ENCODE data around the gene HSFX3. TPM values are rescaled to one million over a fixed set of nuclear protein-coding genes. Genes with fewer than 3 reads are reported as not detected.
"Not testable (repeated sequence)": the region's sequence is repeated elsewhere in the genome, so short reads cannot be mapped to it uniquely, and the experiment has no call there.

Gene HSFX3
- total RNA-seq, 1 donor from 2014 or later = not detected

DNA sequence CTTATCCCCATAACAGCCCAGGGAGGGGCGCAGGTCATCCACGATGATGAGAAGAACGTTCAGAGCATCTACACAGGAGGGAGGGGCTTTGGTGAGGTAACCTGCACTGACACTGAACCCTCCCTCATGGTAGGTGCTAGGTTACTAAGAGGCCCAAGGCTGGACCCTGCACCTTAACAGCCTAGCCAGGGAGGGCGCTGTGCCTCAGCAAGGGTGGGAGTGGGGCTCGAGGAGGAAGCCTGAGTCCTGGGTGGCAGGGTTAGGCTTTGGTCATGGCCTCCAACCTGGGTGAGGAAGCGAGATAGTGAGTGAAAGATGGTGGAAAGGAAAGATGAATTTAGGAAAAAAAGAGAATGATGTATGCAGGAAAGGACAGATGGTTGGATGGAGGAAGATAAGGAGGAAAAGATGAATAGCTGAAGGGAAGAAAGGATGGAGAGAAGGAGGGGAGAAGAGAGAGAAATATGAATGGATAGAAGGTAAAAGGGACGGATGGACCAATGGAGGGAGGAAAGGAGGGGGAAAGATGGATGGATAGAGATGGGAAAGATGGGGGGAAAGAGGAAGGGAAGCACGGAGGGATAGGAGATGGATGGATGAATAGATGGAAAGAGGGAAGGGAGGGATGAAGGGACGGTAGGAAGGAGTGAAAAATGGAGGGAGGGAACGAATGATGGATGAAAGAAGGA is 45.4 kb downstream of the HSFX3 start:
- TF ChIP-seq, protein P1, sequence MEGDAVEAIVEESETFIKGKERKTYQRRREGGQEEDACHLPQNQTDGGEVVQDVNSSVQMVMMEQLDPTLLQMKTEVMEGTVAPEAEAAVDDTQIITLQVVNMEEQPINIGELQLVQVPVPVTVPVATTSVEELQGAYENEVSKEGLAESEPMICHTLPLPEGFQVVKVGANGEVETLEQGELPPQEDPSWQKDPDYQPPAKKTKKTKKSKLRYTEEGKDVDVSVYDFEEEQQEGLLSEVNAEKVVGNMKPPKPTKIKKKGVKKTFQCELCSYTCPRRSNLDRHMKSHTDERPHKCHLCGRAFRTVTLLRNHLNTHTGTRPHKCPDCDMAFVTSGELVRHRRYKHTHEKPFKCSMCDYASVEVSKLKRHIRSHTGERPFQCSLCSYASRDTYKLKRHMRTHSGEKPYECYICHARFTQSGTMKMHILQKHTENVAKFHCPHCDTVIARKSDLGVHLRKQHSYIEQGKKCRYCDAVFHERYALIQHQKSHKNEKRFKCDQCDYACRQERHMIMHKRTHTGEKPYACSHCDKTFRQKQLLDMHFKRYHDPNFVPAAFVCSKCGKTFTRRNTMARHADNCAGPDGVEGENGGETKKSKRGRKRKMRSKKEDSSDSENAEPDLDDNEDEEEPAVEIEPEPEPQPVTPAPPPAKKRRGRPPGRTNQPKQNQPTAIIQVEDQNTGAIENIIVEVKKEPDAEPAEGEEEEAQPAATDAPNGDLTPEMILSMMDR (IDR thresholded peaks at IDR 0.05) = no peak
- peaks cover 2% of the 10 kb centered on the region for H3K27me3 Mint-ChIP-seq (ENCODE audit: unreplicated experiment)
- H3K4me3 Mint-ChIP-seq (ENCODE audit: unreplicated experiment) = peak overlapping the region; percentile 81
- no peak for DNase-seq (ENCODE audit: extremely low spot score, unreplicated experiment)
- H3K9me3 Mint-ChIP-seq (ENCODE audit: unreplicated experiment) = peaks cover 4% of the 10 kb centered on the region
- peaks cover 11% of the 10 kb centered on the region for H3K4me1 Mint-ChIP-seq (ENCODE audit: unreplicated experiment)
- peaks cover 2% of the 10 kb centered on the region for H3K36me3 Mint-ChIP-seq (ENCODE audit: unreplicated experiment)
- peak overlapping the region; percentile 86 for H3K27ac Mint-ChIP-seq (ENCODE audit: unreplicated experiment)

GRCh38 chrX:149503446-149503845 is 46.3 kb downstream of the HSFX3 start:
- H3K27ac Mint-ChIP-seq (ENCODE audit: unreplicated experiment); H3K27me3 Mint-ChIP-seq (ENCODE audit: unreplicated experiment); H3K36me3 Mint-ChIP-seq (ENCODE audit: unreplicated experiment); H3K9me3 Mint-ChIP-seq (ENCODE audit: unreplicated experiment); DNase-seq (ENCODE audit: extremely low spot score, unreplicated experiment): not testable (repeated sequence)
- H3K4me1 Mint-ChIP-seq (ENCODE audit: unreplicated experiment) = peaks cover 11% of the 10 kb centered on the region
- H3K4me3 Mint-ChIP-seq (ENCODE audit: unreplicated experiment) = peak overlapping the region; percentile 32

DNA sequence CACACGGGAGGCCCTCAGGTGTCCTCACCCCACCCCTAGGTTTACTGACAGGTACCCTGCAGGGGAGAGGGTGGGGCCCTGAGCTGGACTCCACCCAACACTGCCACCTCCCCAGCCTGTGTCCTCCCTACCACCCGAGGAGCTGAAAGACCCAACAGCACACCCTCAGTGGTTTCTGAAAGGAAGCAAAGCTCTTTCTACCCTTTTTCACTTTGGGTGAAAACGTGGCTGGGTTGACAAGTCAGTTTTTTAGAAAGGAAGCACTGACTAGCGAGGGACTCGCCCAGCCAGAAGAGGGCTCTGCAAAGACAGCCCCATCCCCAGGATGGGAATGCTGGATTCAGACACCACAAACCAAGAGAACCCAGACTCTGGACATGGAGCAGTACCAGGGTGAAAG is 46.8 kb downstream of the HSFX3 start:
- H3K36me3 Mint-ChIP-seq (ENCODE audit: unreplicated experiment); H3K27ac Mint-ChIP-seq (ENCODE audit: unreplicated experiment); H3K4me3 Mint-ChIP-seq (ENCODE audit: unreplicated experiment); H3K9me3 Mint-ChIP-seq (ENCODE audit: unreplicated experiment); H3K27me3 Mint-ChIP-seq (ENCODE audit: unreplicated experiment); DNase-seq (ENCODE audit: extremely low spot score, unreplicated experiment): not testable (repeated sequence)
- H3K4me1 Mint-ChIP-seq (ENCODE audit: unreplicated experiment) = peaks cover 11% of the 10 kb centered on the region

DNA sequence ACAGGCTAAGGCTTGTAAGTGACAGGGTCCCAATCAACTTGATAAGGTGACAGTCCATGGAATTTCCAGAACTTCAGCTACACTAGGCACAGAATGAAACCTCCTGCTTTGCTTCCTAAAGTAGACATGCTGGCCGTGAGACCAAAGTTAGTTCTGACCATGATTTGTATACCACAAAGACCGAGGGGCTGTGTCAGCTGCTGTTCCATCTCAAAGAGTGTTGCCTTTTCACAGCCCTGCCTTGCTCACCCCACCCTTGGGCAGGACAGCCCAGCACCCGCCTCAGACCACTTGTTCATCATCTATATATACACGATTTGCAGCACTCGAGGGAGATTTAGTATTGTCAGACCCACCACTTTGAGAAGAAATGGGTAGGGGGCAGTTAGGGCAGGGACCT is 50.0 kb downstream of the HSFX3 start:
- H3K4me3 Mint-ChIP-seq (ENCODE audit: unreplicated experiment) = no peak overlapping the region
- H3K27ac Mint-ChIP-seq (ENCODE audit: unreplicated experiment) = no peak overlapping the region
- TF ChIP-seq, protein P1 (IDR thresholded peaks at IDR 0.05) = no peak
- DNase-seq (ENCODE audit: extremely low spot score, unreplicated experiment) = no peak
- no peaks in the 10 kb centered on the region for H3K9me3 Mint-ChIP-seq (ENCODE audit: unreplicated experiment)
- H3K4me1 Mint-ChIP-seq (ENCODE audit: unreplicated experiment) = peaks cover 24% of the 10 kb centered on the region
- no peaks in the 10 kb centered on the region for H3K27me3 Mint-ChIP-seq (ENCODE audit: unreplicated experiment)
- peaks cover 13% of the 10 kb centered on the region for H3K36me3 Mint-ChIP-seq (ENCODE audit: unreplicated experiment)

- Mint-ChIP-seq H3K4me1 (ENCODE audit: unreplicated experiment) (peaks cover 17% of the 10 kb centered on the region), H3K9me3 (ENCODE audit: unreplicated experiment) (no peaks in the 10 kb centered on the region), H3K27ac (ENCODE audit: unreplicated experiment) (no peak overlapping the region), H3K4me3 (ENCODE audit: unreplicated experiment) (no peak overlapping the region), H3K27me3 (ENCODE audit: unreplicated experiment) (no peaks in the 10 kb centered on the region), H3K36me3 (ENCODE audit: unreplicated experiment) (peaks cover 14% of the 10 kb centered on the region)
- TF ChIP-seq, protein P1 (IDR thresholded peaks at IDR 0.05) = no peak
- no peak for DNase-seq (ENCODE audit: extremely low spot score, unreplicated experiment)
These were observed 51.0 kb downstream of the HSFX3 start for GRCh38 chrX:149498767-149499166.

Other genes starting within 250 kb of the HSFX3 start
- 63.7 and 67.6 TPM in 2 replicates for gene IDS, start 44.6 kb downstream of the HSFX3 start, total RNA-seq
- 17.7 and 18.1 TPM in 2 replicates for gene EOLA1, start 8.9 kb downstream of the HSFX3 start, total RNA-seq
- not detected in 2 replicates for gene MAGEA9B, start 37.5 kb upstream of the HSFX3 start, total RNA-seq
- 0.64 TPM in 1 of 2 replicates, not detected in the other for gene HSFX2, start 45.4 kb upstream of the HSFX3 start, total RNA-seq
- gene TMEM185A, start 81.9 kb upstream of the HSFX3 start, total RNA-seq = 26.5 and 36.4 TPM in 2 replicates
- not detected in 2 replicates for gene MAGEA11, start 162.1 kb upstream of the HSFX3 start, total RNA-seq
- gene HSFX1, start 224.1 kb upstream of the HSFX3 start, total RNA-seq = 1.6 and 2.1 TPM in 2 replicates
- not detected in 2 replicates for gene MAGEA9, start 232.0 kb upstream of the HSFX3 start, total RNA-seq